ENCODE measurements around the gene KIFBP.
"Not testable (repeated sequence)": the region's sequence is repeated elsewhere in the genome, so short reads cannot be mapped to it uniquely, and the experiment has no call there.

Gene KIFBP

GRCh38 chr10:69018613-69019012 is 30.0 kb downstream of the KIFBP start:
- Histone ChIP-seq H3K9ac (ENCODE audit: low read depth, low read length) (no peak overlapping the region), H3K4me1 (ENCODE audit: insufficient read depth, low read length) (no peaks in the 10 kb centered on the region), H3K9me3 (ENCODE audit: control insufficient read depth, insufficient read depth, low read length) (no peaks in the 10 kb centered on the region), H3K36me3 (ENCODE audit: insufficient read depth, low read length) (peaks cover 10% of the 10 kb centered on the region)

- no peaks in the 10 kb centered on the region for H3K4me1 ChIP-seq (ENCODE audit: insufficient read depth, low read length)
- no peak overlapping the region for H3K9ac ChIP-seq (ENCODE audit: low read depth, low read length)
- H3K36me3 ChIP-seq (ENCODE audit: insufficient read depth, low read length): no peaks in the 10 kb centered on the region
- no peaks in the 10 kb centered on the region for H3K9me3 ChIP-seq (ENCODE audit: control insufficient read depth, insufficient read depth, low read length)
Measured at GRCh38 chr10:69022611-69023010, 34.0 kb downstream of the KIFBP start.

- H3K9me3 ChIP-seq (ENCODE audit: control insufficient read depth, insufficient read depth, low read length): peaks cover 2% of the 10 kb centered on the region; the same call in 1 of the 2 replicates
- no peak overlapping the region for H3K9ac ChIP-seq (ENCODE audit: low read depth, low read length)
- no peaks in the 10 kb centered on the region for H3K4me1 ChIP-seq (ENCODE audit: insufficient read depth, low read length)
- H3K36me3 ChIP-seq (ENCODE audit: insufficient read depth, low read length): no peaks in the 10 kb centered on the region
Measured at GRCh38 chr10:69025370-69025896, 36.8 kb downstream of the KIFBP start.

GRCh38 chr10:69033256-69033655 is 44.7 kb downstream of the KIFBP start:
- Histone ChIP-seq H3K36me3 (ENCODE audit: insufficient read depth, low read length) (no peaks in the 10 kb centered on the region), H3K4me1 (ENCODE audit: insufficient read depth, low read length) (no peaks in the 10 kb centered on the region), H3K9me3 (ENCODE audit: control insufficient read depth, insufficient read depth, low read length) (peaks cover 2% of the 10 kb centered on the region; the same call in 1 of the 2 replicates), H3K9ac (ENCODE audit: low read depth, low read length) (no peak overlapping the region)

- no peaks in the 10 kb centered on the region for H3K9me3 ChIP-seq (ENCODE audit: control insufficient read depth, insufficient read depth, low read length)
- H3K36me3 ChIP-seq (ENCODE audit: insufficient read depth, low read length): no peaks in the 10 kb centered on the region
- no peak overlapping the region for H3K9ac ChIP-seq (ENCODE audit: low read depth, low read length)
- no peaks in the 10 kb centered on the region for H3K4me1 ChIP-seq (ENCODE audit: insufficient read depth, low read length)
Measured at GRCh38 chr10:69037489-69037888, 48.9 kb downstream of the KIFBP start.

GRCh38 chr10:69040904-69041303 is 52.3 kb downstream of the KIFBP start:
- H3K36me3 ChIP-seq (ENCODE audit: insufficient read depth, low read length); H3K9ac ChIP-seq (ENCODE audit: low read depth, low read length); H3K9me3 ChIP-seq (ENCODE audit: control insufficient read depth, insufficient read depth, low read length); H3K4me1 ChIP-seq (ENCODE audit: insufficient read depth, low read length): not testable (repeated sequence)

- Histone ChIP-seq H3K9ac (ENCODE audit: low read depth, low read length) (no peak overlapping the region), H3K9me3 (ENCODE audit: control insufficient read depth, insufficient read depth, low read length) (no peaks in the 10 kb centered on the region), H3K4me1 (ENCODE audit: insufficient read depth, low read length) (no peaks in the 10 kb centered on the region), H3K36me3 (ENCODE audit: insufficient read depth, low read length) (no peaks in the 10 kb centered on the region)
Measured at GRCh38 chr10:69042417-69042816, 53.8 kb downstream of the KIFBP start.

GRCh38 chr10:69042838-69043237 is 54.2 kb downstream of the KIFBP start:
- H3K9me3 ChIP-seq (ENCODE audit: control insufficient read depth, insufficient read depth, low read length): no peaks in the 10 kb centered on the region
- H3K9ac ChIP-seq (ENCODE audit: low read depth, low read length): no peak overlapping the region
- no peaks in the 10 kb centered on the region for H3K36me3 ChIP-seq (ENCODE audit: insufficient read depth, low read length)
- H3K4me1 ChIP-seq (ENCODE audit: insufficient read depth, low read length): no peaks in the 10 kb centered on the region

GRCh38 chr10:69043931-69044531 is 55.4 kb downstream of the KIFBP start:
- Histone ChIP-seq H3K4me1 (ENCODE audit: insufficient read depth, low read length) (no peaks in the 10 kb centered on the region), H3K9me3 (ENCODE audit: control insufficient read depth, insufficient read depth, low read length) (no peaks in the 10 kb centered on the region), H3K9ac (ENCODE audit: low read depth, low read length) (no peak overlapping the region), H3K36me3 (ENCODE audit: insufficient read depth, low read length) (no peaks in the 10 kb centered on the region)

- H3K4me1 ChIP-seq (ENCODE audit: insufficient read depth, low read length): no peaks in the 10 kb centered on the region
- H3K9ac ChIP-seq (ENCODE audit: low read depth, low read length): no peak overlapping the region
- H3K9me3 ChIP-seq (ENCODE audit: control insufficient read depth, insufficient read depth, low read length): no peaks in the 10 kb centered on the region
- no peaks in the 10 kb centered on the region for H3K36me3 ChIP-seq (ENCODE audit: insufficient read depth, low read length)
Measured at GRCh38 chr10:69044546-69044945, 55.9 kb downstream of the KIFBP start.

- no peaks in the 10 kb centered on the region for H3K4me1 ChIP-seq (ENCODE audit: insufficient read depth, low read length)
- H3K9ac ChIP-seq (ENCODE audit: low read depth, low read length): no peak overlapping the region
- no peaks in the 10 kb centered on the region for H3K36me3 ChIP-seq (ENCODE audit: insufficient read depth, low read length)
- H3K9me3 ChIP-seq (ENCODE audit: control insufficient read depth, insufficient read depth, low read length): no peaks in the 10 kb centered on the region
Measured at GRCh38 chr10:69045441-69046300, 57.1 kb downstream of the KIFBP start.

GRCh38 chr10:69047111-69047832 is 58.7 kb downstream of the KIFBP start:
- Histone ChIP-seq H3K36me3 (ENCODE audit: insufficient read depth, low read length) (no peaks in the 10 kb centered on the region), H3K4me1 (ENCODE audit: insufficient read depth, low read length) (peaks cover 1% of the 10 kb centered on the region; the same call in 1 of the 2 replicates), H3K9me3 (ENCODE audit: control insufficient read depth, insufficient read depth, low read length) (no peaks in the 10 kb centered on the region), H3K9ac (ENCODE audit: low read depth, low read length) (no peak overlapping the region)

GRCh38 chr10:69048103-69048502 is 59.5 kb downstream of the KIFBP start:
- Histone ChIP-seq H3K4me1 (ENCODE audit: insufficient read depth, low read length) (peaks cover 6% of the 10 kb centered on the region; the same call in 1 of the 2 replicates), H3K9me3 (ENCODE audit: control insufficient read depth, insufficient read depth, low read length) (no peaks in the 10 kb centered on the region), H3K9ac (ENCODE audit: low read depth, low read length) (no peak overlapping the region), H3K36me3 (ENCODE audit: insufficient read depth, low read length) (no peaks in the 10 kb centered on the region)

GRCh38 chr10:69049566-69049961 is 61.0 kb downstream of the KIFBP start:
- Histone ChIP-seq H3K9ac (ENCODE audit: low read depth, low read length) (no peak overlapping the region), H3K4me1 (ENCODE audit: insufficient read depth, low read length) (peaks cover 6% of the 10 kb centered on the region; the same call in 1 of the 2 replicates), H3K9me3 (ENCODE audit: control insufficient read depth, insufficient read depth, low read length) (no peaks in the 10 kb centered on the region), H3K36me3 (ENCODE audit: insufficient read depth, low read length) (no peaks in the 10 kb centered on the region)
